Measurements from ENCODE around the gene TMA7. TPM values are rescaled to one million over a fixed set of nuclear protein-coding genes. Genes with fewer than 3 reads are reported as not detected.

Gene TMA7
- total RNA-seq, 2 experiments from 2014 or later: 219 to 298 TPM

DNA sequence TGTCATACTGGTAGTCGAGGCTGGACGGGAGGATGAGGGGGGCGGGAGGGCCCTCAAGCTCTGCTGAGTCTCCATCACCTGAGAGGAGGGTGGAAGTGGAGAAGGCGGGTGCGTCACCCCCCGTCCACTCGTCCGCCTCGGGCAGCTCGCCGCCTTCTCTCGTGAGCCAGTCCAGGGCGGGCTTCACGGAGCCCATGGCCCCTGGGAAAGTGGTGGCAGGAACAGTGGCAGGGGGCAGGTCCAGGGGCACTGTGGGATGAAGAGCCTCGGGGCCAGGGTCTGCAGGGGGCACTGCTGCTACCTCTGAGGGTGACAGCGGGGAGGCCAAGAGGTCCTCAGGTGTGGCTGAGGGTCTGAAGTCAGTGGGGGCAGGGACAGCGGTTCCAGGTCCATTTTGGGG, 20.5 kb upstream of the TMA7 start:
- no peaks in the 10 kb centered on the region for H3K9me3 Mint-ChIP-seq (ENCODE audit: low read depth)
- no peaks in the 10 kb centered on the region for H3K36me3 Mint-ChIP-seq
- no peak overlapping the region for H3K4me3 Mint-ChIP-seq
- CTCF ChIA-PET: interaction anchor here (1.2 to 2.7 kb wide), 2 partner anchors 12 to 16 kb away, joined by 3 to 10 read pairs; no protein-coding TSS in a partner anchor
- no peak for ATAC-seq
- H3K4me1 Mint-ChIP-seq: no peaks in the 10 kb centered on the region
- H3K27ac Mint-ChIP-seq: no peak overlapping the region
- DNase-seq: no peak
- H3K27me3 Mint-ChIP-seq: no peaks in the 10 kb centered on the region

DNA sequence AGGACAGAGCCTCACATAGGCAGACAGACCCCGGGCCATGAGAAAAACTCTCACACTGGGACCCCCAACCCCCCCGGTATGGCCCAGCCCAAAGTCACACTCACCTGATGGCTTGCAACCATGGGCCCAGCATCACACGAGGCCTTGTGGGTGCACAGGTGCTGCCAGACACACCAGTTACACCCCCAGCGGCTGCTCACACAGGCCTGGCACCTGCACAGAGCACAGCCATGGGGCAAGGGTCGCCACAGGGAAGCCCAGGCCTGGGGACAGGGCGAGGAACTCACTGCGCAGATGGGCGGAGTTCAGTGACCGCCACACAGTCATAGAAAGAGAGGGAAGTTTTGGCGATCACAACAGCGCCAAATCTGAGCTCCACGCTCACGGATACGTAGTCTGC, 19.5 kb upstream of the TMA7 start:
- no peaks in the 10 kb centered on the region for H3K36me3 Mint-ChIP-seq

DNA sequence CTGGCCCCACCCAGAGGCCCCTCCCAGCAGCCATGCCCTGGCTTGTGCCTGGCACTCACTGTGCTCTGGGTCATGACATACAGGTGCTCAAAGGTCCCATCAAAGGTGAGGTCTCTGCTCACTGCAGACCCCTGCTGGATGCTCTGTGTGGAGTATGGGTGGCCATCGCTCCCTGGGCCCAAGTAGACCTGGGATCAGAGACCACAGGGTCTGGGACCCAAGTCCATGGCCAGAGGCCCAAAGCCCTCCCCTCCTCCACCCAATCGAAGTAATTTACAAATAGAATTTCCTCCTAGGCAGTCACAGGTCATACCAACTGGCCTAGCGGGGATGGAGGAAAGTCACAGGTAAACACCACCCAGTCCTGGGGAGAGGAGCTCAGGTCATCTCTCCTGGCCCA, 17.8 kb upstream of the TMA7 start:
- H3K4me1 Mint-ChIP-seq: no peaks in the 10 kb centered on the region
- H3K9me3 Mint-ChIP-seq (ENCODE audit: low read depth): no peaks in the 10 kb centered on the region
- CTCF ChIA-PET: interaction anchor here (0.9 to 6.3 kb wide), 4 partner anchors 14 to 147 kb away, joined by 3 to 43 read pairs (median 3); no protein-coding TSS in a partner anchor
- H3K4me3 Mint-ChIP-seq: no peak overlapping the region
- ATAC-seq: no peak
- peaks cover 5% of the 10 kb centered on the region for H3K27me3 Mint-ChIP-seq
- no peak overlapping the region for H3K27ac Mint-ChIP-seq
- no peak for DNase-seq
- no peaks in the 10 kb centered on the region for H3K36me3 Mint-ChIP-seq

More for the DNA sequence above, 19.5 kb upstream of the TMA7 start:
- ATAC-seq: no peak
- Mint-ChIP-seq H3K9me3 (ENCODE audit: low read depth) (no peaks in the 10 kb centered on the region), H3K4me3 (no peak overlapping the region), H3K27ac (no peak overlapping the region), H3K27me3 (no peaks in the 10 kb centered on the region), H3K4me1 (no peaks in the 10 kb centered on the region)
- CTCF ChIA-PET: interaction anchor here (2.7 kb wide), 1 partner anchor 15 kb away, joined by 10 read pairs; no protein-coding TSS in a partner anchor
- no peak for DNase-seq

DNA sequence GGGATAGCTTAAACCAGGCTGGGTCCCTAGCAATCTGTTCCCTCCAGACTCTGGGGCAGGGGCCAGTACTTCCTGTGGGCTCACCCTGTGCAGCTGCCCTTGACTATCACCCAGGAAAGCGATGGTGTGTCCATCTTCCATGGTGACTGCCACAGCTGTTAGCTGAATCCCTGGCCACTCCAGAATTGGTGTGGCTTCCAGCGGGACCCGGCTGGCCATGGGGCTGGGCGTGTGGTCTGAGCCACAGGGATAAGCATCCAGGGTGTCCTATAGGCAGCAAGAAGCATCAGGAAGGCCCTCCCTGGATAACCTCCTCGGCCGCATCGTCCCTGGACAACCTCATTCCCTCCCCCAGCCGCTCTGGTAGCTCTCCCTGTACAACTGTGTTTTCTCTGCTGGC, 17.4 kb upstream of the TMA7 start:
- no peaks in the 10 kb centered on the region for H3K9me3 Mint-ChIP-seq (ENCODE audit: low read depth)
- ATAC-seq: no peak
- H3K4me1 Mint-ChIP-seq: no peaks in the 10 kb centered on the region
- peaks cover 9% of the 10 kb centered on the region for H3K27me3 Mint-ChIP-seq
- no peak overlapping the region for H3K4me3 Mint-ChIP-seq
- H3K27ac Mint-ChIP-seq: no peak overlapping the region
- H3K36me3 Mint-ChIP-seq: no peaks in the 10 kb centered on the region
- DNase-seq: no peak
- CTCF ChIA-PET: interaction anchor here (1.3 to 6.3 kb wide), 4 partner anchors 10 to 23 kb away, joined by 3 to 43 read pairs (median 4); no protein-coding TSS in a partner anchor

DNA sequence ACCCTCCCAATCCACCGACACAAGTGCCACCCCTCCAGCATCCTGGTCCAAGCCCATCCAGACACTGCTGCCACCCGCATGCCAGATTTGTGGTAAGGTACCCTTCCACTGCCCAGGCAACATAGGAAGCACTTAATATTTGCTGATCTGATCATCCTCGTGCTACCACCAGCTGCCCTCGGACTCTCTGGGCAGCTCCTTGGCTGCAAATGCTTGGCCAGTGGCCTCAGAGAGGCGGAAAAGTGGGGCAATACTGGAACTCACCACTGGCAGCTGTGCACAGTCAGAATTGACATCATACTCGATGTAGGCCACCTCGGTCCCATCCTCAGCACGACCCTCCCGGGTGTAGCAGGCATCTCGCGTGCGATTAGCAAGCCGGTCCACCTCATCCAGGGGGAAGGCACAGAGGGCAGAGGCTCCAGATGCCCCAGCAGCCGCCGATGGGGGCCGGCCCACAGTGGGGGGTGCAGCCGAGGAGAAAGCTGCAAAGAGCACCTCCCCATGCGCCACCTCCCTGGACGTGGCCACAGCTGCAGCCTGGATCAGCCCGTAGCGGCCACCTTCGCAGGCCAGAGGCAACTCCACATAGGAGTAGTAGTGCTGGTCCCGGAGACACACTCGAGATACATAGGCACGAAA, 16.7 kb upstream of the TMA7 start:
- DNase-seq: no peak
- H3K36me3 Mint-ChIP-seq: no peaks in the 10 kb centered on the region
- no peaks in the 10 kb centered on the region for H3K4me1 Mint-ChIP-seq
- no peak for ATAC-seq
- no peak overlapping the region for H3K27ac Mint-ChIP-seq
- peaks cover 16% of the 10 kb centered on the region for H3K27me3 Mint-ChIP-seq
- H3K4me3 Mint-ChIP-seq: no peak overlapping the region
- H3K9me3 Mint-ChIP-seq (ENCODE audit: low read depth): no peaks in the 10 kb centered on the region
- CTCF ChIA-PET: interaction anchor here (1.3 to 6.3 kb wide), 4 partner anchors 9 to 24 kb away, joined by 3 to 43 read pairs (median 4); no protein-coding TSS in a partner anchor

DNA sequence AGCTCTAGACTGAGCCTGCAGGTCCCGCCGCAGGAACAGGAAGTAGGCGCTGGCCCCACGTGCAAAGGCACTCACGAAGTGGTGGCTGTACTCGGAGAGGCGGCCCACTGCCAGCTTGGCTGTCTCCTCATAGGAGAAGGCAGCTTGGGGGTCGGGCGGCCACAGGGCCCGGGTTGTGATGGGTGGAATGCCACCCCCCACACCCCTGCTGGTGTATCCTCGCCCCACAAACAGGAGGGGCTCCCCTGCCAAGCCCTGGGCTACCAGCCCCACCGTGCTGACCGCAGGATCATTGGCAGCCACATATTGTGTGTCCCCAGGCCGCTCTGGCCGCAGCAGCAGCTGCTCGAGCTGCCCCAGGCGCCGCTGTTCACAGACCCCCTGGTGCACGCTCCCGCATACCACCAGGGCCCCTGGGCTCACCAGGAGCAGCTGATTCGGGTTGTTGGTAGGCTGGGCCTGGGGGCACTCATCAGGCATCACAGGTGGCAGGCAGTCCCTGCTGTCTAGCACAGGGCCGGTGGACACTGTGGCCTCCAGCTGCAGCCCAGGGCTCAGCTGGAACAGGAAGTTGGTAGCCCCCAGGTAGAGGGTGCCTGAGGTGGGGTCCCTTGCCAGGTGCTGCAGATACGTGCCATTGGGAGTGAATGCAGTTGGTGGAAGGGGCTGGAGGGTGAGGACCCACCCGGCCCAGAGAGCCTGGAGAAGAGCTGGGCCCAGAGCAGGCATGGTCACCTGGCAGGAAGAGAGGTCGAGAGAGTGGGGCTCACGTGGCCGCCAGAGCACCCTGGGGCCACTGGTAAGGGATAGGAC, 16.0 kb upstream of the TMA7 start:
- ATAC-seq: no peak
- H3K27ac Mint-ChIP-seq: no peak overlapping the region
- CTCF ChIA-PET: interaction anchor here (1.3 to 6.3 kb wide), 3 partner anchors 9 to 17 kb away, joined by 3 to 43 read pairs (median 4); no protein-coding TSS in a partner anchor
- H3K9me3 Mint-ChIP-seq (ENCODE audit: low read depth): no peaks in the 10 kb centered on the region
- no peak for DNase-seq
- no peaks in the 10 kb centered on the region for H3K4me1 Mint-ChIP-seq
- no peaks in the 10 kb centered on the region for H3K36me3 Mint-ChIP-seq
- H3K4me3 Mint-ChIP-seq: no peak overlapping the region
- H3K27me3 Mint-ChIP-seq: peaks cover 18% of the 10 kb centered on the region

DNA sequence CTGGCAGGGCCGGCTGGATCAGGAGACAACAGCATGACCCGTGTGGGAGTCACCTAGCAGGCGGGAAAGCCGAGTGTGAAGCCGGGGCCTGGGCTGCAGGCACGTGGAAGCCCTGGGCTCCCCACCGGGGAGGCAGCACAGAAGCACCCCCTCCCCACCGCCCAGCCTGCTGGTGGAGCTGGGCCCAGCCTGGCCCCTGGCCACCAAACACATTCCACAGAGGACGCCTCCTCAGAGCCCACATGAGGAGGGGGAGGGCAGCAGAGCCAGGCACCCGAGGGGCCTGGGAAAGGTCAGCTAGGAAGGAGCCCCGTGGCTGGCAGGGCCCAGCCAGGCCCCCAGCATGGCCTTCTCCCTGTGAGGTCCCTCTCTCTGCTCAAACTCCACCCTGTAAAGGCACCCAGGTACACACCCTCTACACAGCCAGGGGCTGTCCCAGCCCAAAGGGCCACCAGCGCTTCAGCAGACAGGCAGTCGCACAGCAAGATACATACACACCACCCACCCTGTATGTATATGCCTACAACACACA, 14.7 kb upstream of the TMA7 start:
- Mint-ChIP-seq H3K27ac (no peak overlapping the region), H3K36me3 (no peaks in the 10 kb centered on the region), H3K4me3 (no peak overlapping the region), H3K4me1 (peaks cover 1% of the 10 kb centered on the region), H3K9me3 (ENCODE audit: low read depth) (no peaks in the 10 kb centered on the region), H3K27me3 (peaks cover 20% of the 10 kb centered on the region)
- CTCF ChIA-PET: interaction anchor here (1.5 to 6.3 kb wide), 2 partner anchors 11 to 124 kb away, joined by 3 to 43 read pairs; no protein-coding TSS in a partner anchor
- no peak for ATAC-seq
- no peak for DNase-seq

DNA sequence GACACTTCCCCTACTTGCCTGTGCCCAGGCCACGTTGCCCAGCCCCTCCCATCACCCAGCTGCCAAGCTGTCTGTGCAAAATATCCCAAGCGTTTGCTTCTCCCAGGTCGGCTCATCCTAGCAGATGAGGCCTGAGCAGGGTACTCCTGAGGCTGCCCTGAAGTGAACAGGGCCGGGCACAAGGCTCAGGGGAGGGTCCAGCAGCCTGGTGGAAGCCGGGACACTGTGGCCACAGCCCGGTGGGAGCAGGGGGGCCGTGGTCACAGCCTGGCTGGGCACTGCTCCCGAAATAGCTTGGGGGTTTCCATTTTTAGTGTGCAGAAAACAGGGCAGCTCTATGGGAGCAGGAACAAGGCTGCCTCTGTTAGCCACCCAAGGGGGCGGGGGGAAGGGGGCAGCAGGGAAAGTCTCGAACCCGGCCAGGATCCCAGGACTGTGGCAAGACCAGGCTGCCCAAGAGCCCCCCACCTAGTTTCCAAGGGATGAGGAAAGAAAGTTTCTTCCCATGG, 13.6 kb upstream of the TMA7 start:
- Mint-ChIP-seq H3K4me1 (peaks cover 7% of the 10 kb centered on the region), H3K4me3 (no peak overlapping the region), H3K27me3 (peaks cover 20% of the 10 kb centered on the region), H3K27ac (no peak overlapping the region), H3K9me3 (ENCODE audit: low read depth) (no peaks in the 10 kb centered on the region), H3K36me3 (peaks cover 2% of the 10 kb centered on the region)
- ATAC-seq (no peak), DNase-seq (no peak)
- CTCF ChIA-PET: interaction anchor here (1.5 to 6.3 kb wide), 3 partner anchors 10 to 123 kb away, joined by 3 to 43 read pairs (median 10); no protein-coding TSS in a partner anchor

DNA sequence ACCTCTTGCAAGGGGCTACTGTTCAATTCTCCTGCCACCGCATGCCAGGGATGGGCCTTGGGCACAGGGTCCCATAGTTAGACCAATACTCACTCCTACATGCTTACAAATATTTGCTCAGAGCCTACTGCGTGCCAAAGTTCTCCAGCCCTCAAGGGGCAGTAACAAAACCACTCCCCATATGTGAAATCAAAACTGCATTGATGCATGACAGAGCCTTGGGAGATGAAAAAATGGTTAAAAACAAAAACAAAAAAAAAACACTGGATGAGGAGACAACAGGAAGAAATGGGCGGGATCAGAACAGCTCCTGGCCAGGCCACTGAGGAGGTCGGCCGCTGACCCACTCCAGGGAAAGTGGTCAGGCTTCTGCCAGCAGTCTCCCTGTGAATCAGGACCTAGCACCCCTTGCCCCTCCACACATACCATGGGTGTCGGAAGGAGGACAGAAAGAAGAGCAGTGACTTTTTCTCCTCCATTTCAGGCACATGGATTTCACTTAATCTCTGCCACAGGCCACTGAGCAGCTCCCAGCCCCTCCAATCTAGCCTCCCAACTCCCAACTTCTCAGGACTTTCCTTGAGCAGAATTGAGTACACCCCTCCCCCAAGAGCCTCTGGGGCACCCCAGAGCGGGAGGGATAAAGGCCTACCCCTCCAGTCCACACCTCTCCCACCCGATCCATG, 13.0 kb upstream of the TMA7 start:
- Mint-ChIP-seq H3K4me3 (no peak overlapping the region), H3K27me3 (peaks cover 20% of the 10 kb centered on the region)
- CTCF ChIA-PET: interaction anchor here (0.7 to 6.3 kb wide), 5 partner anchors 9 to 122 kb away, joined by 3 to 43 read pairs (median 7); no protein-coding TSS in a partner anchor

DNA sequence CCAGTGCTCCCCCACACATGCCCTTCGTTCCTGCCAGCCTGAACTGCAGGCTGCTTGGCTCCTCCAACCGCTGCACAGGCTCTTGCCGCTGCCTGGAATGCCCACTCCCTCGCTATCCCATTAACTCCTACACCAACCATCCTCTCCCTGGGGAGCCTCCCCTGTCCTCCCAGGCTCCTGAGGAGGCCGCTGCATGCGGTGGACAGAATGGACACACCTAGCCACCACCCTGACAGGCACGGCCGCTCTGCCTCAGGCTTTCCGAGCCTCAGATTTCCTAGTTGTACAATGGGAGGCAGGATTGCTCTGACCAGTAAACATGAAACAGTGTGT, 12.5 kb upstream of the TMA7 start:
- peaks cover 16% of the 10 kb centered on the region for H3K4me1 Mint-ChIP-seq
- ATAC-seq: no peak
- peaks cover 6% of the 10 kb centered on the region for H3K36me3 Mint-ChIP-seq
- no peak for DNase-seq
- no peak overlapping the region for H3K27ac Mint-ChIP-seq
- CTCF ChIA-PET: interaction anchor here (0.7 to 3.0 kb wide), 3 partner anchors 8 to 122 kb away, joined by 3 to 10 read pairs (median 7); no protein-coding TSS in a partner anchor
- H3K9me3 Mint-ChIP-seq (ENCODE audit: low read depth): no peaks in the 10 kb centered on the region
- peak overlapping the region; percentile 15 for H3K4me3 Mint-ChIP-seq
- peaks cover 20% of the 10 kb centered on the region for H3K27me3 Mint-ChIP-seq

More for the DNA sequence above, 13.0 kb upstream of the TMA7 start:
- no peak overlapping the region for H3K27ac Mint-ChIP-seq
- ATAC-seq (no peak), DNase-seq (no peak)
- peaks cover 6% of the 10 kb centered on the region for H3K36me3 Mint-ChIP-seq
- peaks cover 12% of the 10 kb centered on the region for H3K4me1 Mint-ChIP-seq
- H3K9me3 Mint-ChIP-seq (ENCODE audit: low read depth): no peaks in the 10 kb centered on the region

DNA sequence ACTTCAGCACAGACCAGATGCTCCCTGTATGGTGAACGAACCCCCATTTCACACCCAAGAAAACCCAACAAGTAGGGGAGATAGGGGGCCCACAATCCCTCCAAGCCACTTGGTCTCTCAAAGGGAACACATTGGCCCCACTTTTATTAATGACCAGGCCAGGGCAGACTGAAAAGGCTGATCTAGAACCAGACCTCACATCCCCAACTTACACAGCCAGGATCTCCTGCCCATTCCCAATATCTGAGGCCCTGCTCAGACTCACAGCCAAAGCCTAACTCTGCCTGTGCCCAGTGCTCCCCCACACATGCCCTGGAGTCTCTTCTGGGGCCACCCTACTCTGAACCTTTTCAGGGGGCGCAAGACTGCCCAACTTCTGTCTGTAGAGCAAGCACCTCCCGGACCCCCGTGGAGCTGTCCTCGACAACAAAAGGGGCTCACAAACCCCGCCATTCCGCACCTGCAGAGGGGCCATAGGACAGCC, 11.9 kb upstream of the TMA7 start:
- ATAC-seq (no peak), DNase-seq (no peak)
- peaks cover 16% of the 10 kb centered on the region for H3K4me1 Mint-ChIP-seq
- no peak overlapping the region for H3K27ac Mint-ChIP-seq
- peaks cover 8% of the 10 kb centered on the region for H3K36me3 Mint-ChIP-seq
- no peaks in the 10 kb centered on the region for H3K9me3 Mint-ChIP-seq (ENCODE audit: low read depth)
- CTCF ChIA-PET: interaction anchor here (0.7 to 3.0 kb wide), 3 partner anchors 8 to 121 kb away, joined by 3 to 10 read pairs (median 7); no protein-coding TSS in a partner anchor
- peaks cover 20% of the 10 kb centered on the region for H3K27me3 Mint-ChIP-seq
- peak overlapping the region; percentile 15 for H3K4me3 Mint-ChIP-seq

DNA sequence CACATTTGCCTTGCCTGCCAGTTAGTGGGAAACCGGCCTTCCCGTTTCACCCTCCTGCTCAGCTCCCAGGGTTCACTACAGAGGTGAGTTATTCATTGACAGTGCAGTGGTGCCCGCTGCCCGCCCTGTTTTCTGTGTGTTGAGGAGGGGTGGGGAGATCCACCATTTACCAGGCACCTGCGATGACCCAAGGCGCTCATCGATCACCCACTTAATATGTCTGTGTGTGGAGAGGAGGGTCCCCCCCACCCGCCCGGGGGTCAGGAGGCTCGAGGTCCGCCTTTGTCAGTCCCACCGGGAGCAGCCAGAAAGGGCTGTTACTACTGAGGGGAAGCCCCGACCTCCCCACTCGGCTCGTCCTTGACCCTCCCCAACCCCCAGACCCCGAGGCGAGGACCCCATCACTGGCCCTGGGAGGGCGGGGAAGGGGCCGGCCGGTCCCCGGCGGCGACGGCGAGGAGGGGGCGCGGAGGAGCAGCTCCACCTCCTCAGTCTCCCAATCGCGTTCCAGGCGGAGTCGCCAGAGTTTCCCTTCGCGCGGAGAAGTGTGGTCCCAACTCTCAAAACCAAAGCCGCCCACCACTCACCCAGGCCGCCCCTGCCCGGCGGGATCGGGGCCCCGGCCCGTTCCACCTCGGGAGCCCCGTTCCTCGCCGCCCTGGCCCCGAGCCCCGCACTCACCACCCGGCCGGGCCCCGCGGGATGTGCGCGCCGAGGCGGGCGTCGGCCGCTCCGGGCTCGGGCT, 11.3 kb upstream of the TMA7 start:
- CTCF ChIA-PET: interaction anchor here (3.0 kb wide), 1 partner anchor 28 kb away, joined by 10 read pairs; no protein-coding TSS in a partner anchor
- no peak overlapping the region for H3K27ac Mint-ChIP-seq
- peaks cover 20% of the 10 kb centered on the region for H3K27me3 Mint-ChIP-seq
- H3K36me3 Mint-ChIP-seq: peaks cover 9% of the 10 kb centered on the region
- H3K9me3 Mint-ChIP-seq (ENCODE audit: low read depth): no peaks in the 10 kb centered on the region
- H3K4me1 Mint-ChIP-seq: peaks cover 16% of the 10 kb centered on the region
- peak overlapping the region; percentile 15 for H3K4me3 Mint-ChIP-seq
- ATAC-seq: peak; percentile 63
- DNase-seq: no peak
